Iris pigment epithelial cell (primary cell): ENCODE measurements around the gene GJB4.
"Not testable (repeated sequence)": the region's sequence is repeated elsewhere in the genome, so short reads cannot be mapped to it uniquely, and the experiment has no call there.

ENCODE experiments used
- DNase-seq: peaks from one replicate; pipeline ENCODE4 v3.0.0-alpha.2; 2011; ENCODE audit warnings: low read depth

Gene GJB4

GRCh38 chr1:34800214-34800613, 40.7 kb downstream of the GJB4 start:
- peak; percentile 58 for DNase-seq

GRCh38 chr1:34803770-34804169, 44.2 kb downstream of the GJB4 start:
- DNase-seq, result no peak

GRCh38 chr1:34806396-34806795, 46.9 kb downstream of the GJB4 start:
- peak; percentile 33 for DNase-seq

GRCh38 chr1:34808051-34808810, 48.7 kb downstream of the GJB4 start:
- no peak for DNase-seq

- DNase-seq, result not testable (repeated sequence)
Measured at GRCh38 chr1:34810781-34811180, 51.2 kb downstream of the GJB4 start.
